Endothelial cell of umbilical vein (primary cell): ENCODE data around the gene NRCAM.

Source experiments
- EZH2 ChIP-seq: IDR thresholded peaks from 2 replicates; pipeline ENCODE4 v1.6.1; 2012; ENCODE audit warnings: borderline replicate concordance, low read depth, mild to moderate bottlenecking, moderate library complexity, low read length, inconsistent platforms; ENCODE audit not compliant: severe bottlenecking
- FOS ChIP-seq: IDR thresholded peaks from 2 replicates; pipeline ENCODE4 v1.6.1; 2011; ENCODE audit warnings: mild to moderate bottlenecking, low read length, moderate library complexity, borderline replicate concordance; ENCODE audit not compliant: insufficient read depth
- JUN ChIP-seq: IDR thresholded peaks from 2 replicates; pipeline ENCODE4 v1.6.1; 2011; ENCODE audit warnings: borderline replicate concordance, low read depth; ENCODE audit not compliant: insufficient read length, insufficient read depth
- POLR2A ChIP-seq: IDR thresholded peaks from 2 replicates; pipeline ENCODE4 v1.6.1; 2012; ENCODE audit warnings: low read depth, mild to moderate bottlenecking, control low read depth, low read length
- TF ChIP-seq, protein P1 (sequence below), 2 donors: IDR thresholded peaks; 1 replicate in 1 of 2; 2 replicates in 1 of 2; pipeline ENCODE4 v1.5.1; 2011; ENCODE audit warnings: low read length in 2 of 2, mild to moderate bottlenecking in 2 of 2, moderate library complexity in 2 of 2, control low read depth in 1 of 2, inconsistent platforms in 1 of 2, low read depth in 1 of 2; ENCODE audit not compliant: insufficient read depth in 1 of 2; ENCODE audit errors: extremely low read depth in 1 of 2
- TF ChIP-seq, protein P2 (sequence below): IDR thresholded peaks from 2 replicates; pipeline ENCODE4 v1.6.1; 2011; ENCODE audit not compliant: insufficient read depth, insufficient read length

- TF ChIP-seq, protein P1, sequence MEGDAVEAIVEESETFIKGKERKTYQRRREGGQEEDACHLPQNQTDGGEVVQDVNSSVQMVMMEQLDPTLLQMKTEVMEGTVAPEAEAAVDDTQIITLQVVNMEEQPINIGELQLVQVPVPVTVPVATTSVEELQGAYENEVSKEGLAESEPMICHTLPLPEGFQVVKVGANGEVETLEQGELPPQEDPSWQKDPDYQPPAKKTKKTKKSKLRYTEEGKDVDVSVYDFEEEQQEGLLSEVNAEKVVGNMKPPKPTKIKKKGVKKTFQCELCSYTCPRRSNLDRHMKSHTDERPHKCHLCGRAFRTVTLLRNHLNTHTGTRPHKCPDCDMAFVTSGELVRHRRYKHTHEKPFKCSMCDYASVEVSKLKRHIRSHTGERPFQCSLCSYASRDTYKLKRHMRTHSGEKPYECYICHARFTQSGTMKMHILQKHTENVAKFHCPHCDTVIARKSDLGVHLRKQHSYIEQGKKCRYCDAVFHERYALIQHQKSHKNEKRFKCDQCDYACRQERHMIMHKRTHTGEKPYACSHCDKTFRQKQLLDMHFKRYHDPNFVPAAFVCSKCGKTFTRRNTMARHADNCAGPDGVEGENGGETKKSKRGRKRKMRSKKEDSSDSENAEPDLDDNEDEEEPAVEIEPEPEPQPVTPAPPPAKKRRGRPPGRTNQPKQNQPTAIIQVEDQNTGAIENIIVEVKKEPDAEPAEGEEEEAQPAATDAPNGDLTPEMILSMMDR (IDR thresholded peaks at IDR 0.05; ENCODE audit: extremely low read depth in 1 of 2, insufficient read depth in 1 of 2, low read depth in 1 of 2, low read length in 2 of 2), result no peak
- no peak for TF ChIP-seq POLR2A
- no peak for TF ChIP-seq EZH2
- TF ChIP-seq JUN, result no peak
- TF ChIP-seq FOS, result no peak
- TF ChIP-seq, protein P2, sequence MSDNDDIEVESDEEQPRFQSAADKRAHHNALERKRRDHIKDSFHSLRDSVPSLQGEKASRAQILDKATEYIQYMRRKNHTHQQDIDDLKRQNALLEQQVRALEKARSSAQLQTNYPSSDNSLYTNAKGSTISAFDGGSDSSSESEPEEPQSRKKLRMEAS, result no peak
Observed at GRCh38 chr7:108135446-108136190, 320.6 kb downstream of the NRCAM start.
